ENCODE measurements around the gene ACAA2. TPM values are rescaled to one million over a fixed set of nuclear protein-coding genes. Genes with fewer than 3 reads are reported as not detected.

Gene ACAA2
- total RNA-seq, 1 experiment from 2014 or later: 6.5 TPM

DNA sequence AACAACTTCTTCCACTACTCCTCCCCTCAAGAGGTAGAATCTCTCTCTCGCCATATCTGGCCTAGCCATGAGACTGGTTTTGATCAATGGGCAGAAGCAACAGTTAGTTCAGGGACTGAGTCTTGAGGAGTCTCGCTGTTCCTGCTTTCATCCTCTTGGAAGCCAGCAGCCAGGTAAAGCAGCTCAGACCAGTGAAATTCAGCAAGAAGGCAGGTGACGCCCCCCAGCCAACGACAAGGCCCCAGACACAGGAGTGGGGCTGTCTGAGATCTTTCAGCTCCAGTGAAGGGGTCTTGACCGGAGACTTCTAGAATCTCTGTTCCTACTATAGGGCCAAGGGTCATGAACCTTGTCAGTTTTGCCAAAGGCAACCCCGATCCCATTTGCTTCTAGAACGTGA lies 39.7 kb upstream of the ACAA2 start:
- ChIA-PET CTCF (no interaction called here), POLR2A (ENCODE audit: unreplicated experiment) (no interaction called here)
- Histone ChIP-seq H3K9ac (ENCODE audit: low read length) (no peak overlapping the region), H3K4me3 (ENCODE audit: low read length) (no peak overlapping the region), H3K27ac (ENCODE audit: low read length) (no peak overlapping the region), H4K20me1 (ENCODE audit: low read length) (no peaks in the 10 kb centered on the region), H3F3A (ENCODE audit: low read length, unreplicated experiment) (no peaks in the 10 kb centered on the region), H3K9me2 (replicated peaks; ENCODE audit: low read length) (no peaks in the 10 kb centered on the region), H3K9me3 (ENCODE audit: low read length) (no peaks in the 10 kb centered on the region), H3K4me2 (ENCODE audit: low read length) (no peak overlapping the region), H3K79me2 (ENCODE audit: low read length) (no peaks in the 10 kb centered on the region), H3K36me3 (ENCODE audit: low read depth, low read length) (no peaks in the 10 kb centered on the region), H3K4me1 (ENCODE audit: insufficient read depth, low read length) (peaks cover 17% of the 10 kb centered on the region), H2AFZ (ENCODE audit: low read length) (no peak overlapping the region), H3K27me3 (ENCODE audit: low read length) (no peaks in the 10 kb centered on the region)
- intact Hi-C loops (cut with micrococcal nuclease): no loop called here
- BruUV-seq (replicated peaks): no TSS peak
- DNase-seq (no peak), ATAC-seq (no peak)
- TF ChIP-seq EZH2phosphoT487 (IDR thresholded peaks at IDR 0.05; ENCODE audit: borderline replicate concordance, low read length) (no peak), EZH2 (IDR thresholded peaks at IDR 0.05; ENCODE audit: low read length, unreplicated experiment) (no peak)
- TF ChIP-seq, protein P1, sequence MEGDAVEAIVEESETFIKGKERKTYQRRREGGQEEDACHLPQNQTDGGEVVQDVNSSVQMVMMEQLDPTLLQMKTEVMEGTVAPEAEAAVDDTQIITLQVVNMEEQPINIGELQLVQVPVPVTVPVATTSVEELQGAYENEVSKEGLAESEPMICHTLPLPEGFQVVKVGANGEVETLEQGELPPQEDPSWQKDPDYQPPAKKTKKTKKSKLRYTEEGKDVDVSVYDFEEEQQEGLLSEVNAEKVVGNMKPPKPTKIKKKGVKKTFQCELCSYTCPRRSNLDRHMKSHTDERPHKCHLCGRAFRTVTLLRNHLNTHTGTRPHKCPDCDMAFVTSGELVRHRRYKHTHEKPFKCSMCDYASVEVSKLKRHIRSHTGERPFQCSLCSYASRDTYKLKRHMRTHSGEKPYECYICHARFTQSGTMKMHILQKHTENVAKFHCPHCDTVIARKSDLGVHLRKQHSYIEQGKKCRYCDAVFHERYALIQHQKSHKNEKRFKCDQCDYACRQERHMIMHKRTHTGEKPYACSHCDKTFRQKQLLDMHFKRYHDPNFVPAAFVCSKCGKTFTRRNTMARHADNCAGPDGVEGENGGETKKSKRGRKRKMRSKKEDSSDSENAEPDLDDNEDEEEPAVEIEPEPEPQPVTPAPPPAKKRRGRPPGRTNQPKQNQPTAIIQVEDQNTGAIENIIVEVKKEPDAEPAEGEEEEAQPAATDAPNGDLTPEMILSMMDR (conservative IDR thresholded peaks at IDR 0.05; ENCODE audit: low read depth, low read length): no peak

DNA sequence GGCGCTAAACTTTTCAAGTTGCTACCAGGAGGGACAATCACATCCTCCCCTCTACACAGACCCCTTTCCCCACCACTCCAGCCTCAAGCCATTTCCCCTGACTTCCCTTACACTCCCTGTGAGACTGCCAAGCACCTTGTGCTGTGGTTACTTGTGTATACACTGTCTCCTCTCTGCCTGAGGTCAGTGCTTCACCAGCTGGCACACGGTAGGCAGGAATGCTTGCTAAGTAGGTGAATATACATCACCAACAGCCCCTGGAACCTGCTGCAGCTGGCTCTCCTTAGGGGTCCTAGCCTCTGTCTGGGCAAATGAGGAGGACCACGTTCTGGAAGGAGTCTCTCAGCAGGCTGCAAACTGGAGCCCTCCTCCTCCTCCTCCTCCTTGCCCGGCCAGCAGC lies 38.3 kb upstream of the ACAA2 start:
- no peaks in the 10 kb centered on the region for H3K9me3 ChIP-seq (ENCODE audit: low read length)
- ChIA-PET CTCF (interaction anchor here (1.2 kb wide), 1 partner anchor 67 kb away, joined by 3 read pairs; no protein-coding TSS in a partner anchor), POLR2A (ENCODE audit: unreplicated experiment) (no interaction called here)
- no peak for TF ChIP-seq EZH2 (IDR thresholded peaks at IDR 0.05; ENCODE audit: low read length, unreplicated experiment)
- no peak for TF ChIP-seq EZH2phosphoT487 (IDR thresholded peaks at IDR 0.05; ENCODE audit: borderline replicate concordance, low read length)
- TF ChIP-seq, protein P1 (conservative IDR thresholded peaks at IDR 0.05; ENCODE audit: low read depth, low read length): no peak
- H3K9ac ChIP-seq (ENCODE audit: low read length): no peak overlapping the region
- no peaks in the 10 kb centered on the region for H3K79me2 ChIP-seq (ENCODE audit: low read length)
- no peak overlapping the region for H3K27ac ChIP-seq (ENCODE audit: low read length)
- H3K4me1 ChIP-seq (ENCODE audit: insufficient read depth, low read length): peaks cover 17% of the 10 kb centered on the region
- H2AFZ ChIP-seq (ENCODE audit: low read length): no peak overlapping the region
- no peak overlapping the region for H3K4me2 ChIP-seq (ENCODE audit: low read length)
- H3F3A ChIP-seq (ENCODE audit: low read length, unreplicated experiment): no peaks in the 10 kb centered on the region
- peak; percentile 11 for DNase-seq
- H3K36me3 ChIP-seq (ENCODE audit: low read depth, low read length): no peaks in the 10 kb centered on the region
- no peaks in the 10 kb centered on the region for H3K27me3 ChIP-seq (ENCODE audit: low read length)
- no peaks in the 10 kb centered on the region for H3K9me2 ChIP-seq (replicated peaks; ENCODE audit: low read length)
- H3K4me3 ChIP-seq (ENCODE audit: low read length): no peak overlapping the region
- intact Hi-C loops (cut with micrococcal nuclease): no loop called here
- ATAC-seq: no peak
- H4K20me1 ChIP-seq (ENCODE audit: low read length): no peaks in the 10 kb centered on the region
- no TSS peak for BruUV-seq (replicated peaks)

DNA sequence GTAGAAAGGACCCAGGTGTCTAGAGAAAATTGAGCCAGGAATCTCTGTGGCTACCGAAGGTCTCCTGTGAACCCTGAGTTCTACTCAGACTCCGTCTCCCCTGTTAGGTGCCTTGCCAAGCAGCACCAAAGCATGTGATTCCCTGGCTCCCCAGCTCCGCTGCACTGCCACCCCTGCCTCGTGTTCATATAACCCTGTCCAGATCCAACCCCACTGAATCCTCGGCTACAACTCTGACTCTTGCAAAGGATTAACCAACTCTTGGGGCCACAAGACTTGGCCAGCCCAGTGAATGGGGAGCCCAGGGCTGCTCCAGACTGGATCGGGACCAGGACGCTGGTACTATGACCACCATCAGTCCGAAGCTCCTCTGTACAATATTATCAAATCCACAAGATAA lies 37.3 kb upstream of the ACAA2 start:
- no peak for DNase-seq
- ChIA-PET CTCF (no interaction called here), POLR2A (ENCODE audit: unreplicated experiment) (no interaction called here)
- no peaks in the 10 kb centered on the region for H3K9me3 ChIP-seq (ENCODE audit: low read length)
- no peaks in the 10 kb centered on the region for H3K79me2 ChIP-seq (ENCODE audit: low read length)
- intact Hi-C loops (cut with micrococcal nuclease): no loop called here
- no peaks in the 10 kb centered on the region for H3K9me2 ChIP-seq (replicated peaks; ENCODE audit: low read length)
- H3K36me3 ChIP-seq (ENCODE audit: low read depth, low read length): no peaks in the 10 kb centered on the region
- H3K4me2 ChIP-seq (ENCODE audit: low read length): no peak overlapping the region
- H2AFZ ChIP-seq (ENCODE audit: low read length): no peak overlapping the region
- 0 out of 2 replicates have a peak overlapping the region, but pooled peaks have one; percentile 90 for H3K27ac ChIP-seq (ENCODE audit: low read length)
- H3K9ac ChIP-seq (ENCODE audit: low read length): no peak overlapping the region
- no peak for ATAC-seq
- BruUV-seq (replicated peaks): no TSS peak
- H4K20me1 ChIP-seq (ENCODE audit: low read length): no peaks in the 10 kb centered on the region
- no peak for TF ChIP-seq EZH2phosphoT487 (IDR thresholded peaks at IDR 0.05; ENCODE audit: borderline replicate concordance, low read length)
- TF ChIP-seq EZH2 (IDR thresholded peaks at IDR 0.05; ENCODE audit: low read length, unreplicated experiment): no peak
- TF ChIP-seq, protein P1 (conservative IDR thresholded peaks at IDR 0.05; ENCODE audit: low read depth, low read length): no peak
- no peak overlapping the region for H3K4me3 ChIP-seq (ENCODE audit: low read length)
- H3K4me1 ChIP-seq (ENCODE audit: insufficient read depth, low read length): peaks cover 17% of the 10 kb centered on the region
- no peaks in the 10 kb centered on the region for H3F3A ChIP-seq (ENCODE audit: low read length, unreplicated experiment)
- no peaks in the 10 kb centered on the region for H3K27me3 ChIP-seq (ENCODE audit: low read length)
